RWPE2 (cell line): ENCODE data around the gene CELF2.

ENCODE experiments used
- ATAC-seq: fragments of 200-7000 bp; cut with Tn5 transposase; 3 replicates; pipeline ENCODE4 v1.9.1; 2021; ENCODE audit warnings: low read depth
- DNase-seq: peaks from one replicate; pipeline ENCODE4 v3.0.0-alpha.2; 2020; ENCODE audit warnings: low spot score
- H3K27ac ChIP-seq: fragments of 450-650 bp; 2 replicates; pipeline ENCODE4 v1.5.1; 2017; ENCODE audit warnings: mild to moderate bottlenecking; ENCODE audit not compliant: poor library complexity, severe bottlenecking
- H3K27me3 ChIP-seq: fragments of 250-450 bp; sonication (Bioruptor Pico); 2 replicates; pipeline ENCODE4 v1.5.1; 2021; ENCODE audit warnings: mild to moderate bottlenecking, moderate library complexity; ENCODE audit not compliant: insufficient read depth, poor library complexity, severe bottlenecking
- H3K36me3 ChIP-seq: fragments of 250-450 bp; sonication (Bioruptor Pico); 2 replicates; pipeline ENCODE4 v1.5.1; 2020; ENCODE audit warnings: low read depth, mild to moderate bottlenecking, moderate library complexity
- H3K4me1 ChIP-seq: fragments of 250-450 bp; sonication (Bioruptor Pico); 2 replicates; pipeline ENCODE4 v1.5.1; 2021; ENCODE audit warnings: mild to moderate bottlenecking, moderate library complexity; ENCODE audit not compliant: insufficient read depth, poor library complexity, severe bottlenecking
- H3K4me3 ChIP-seq: fragments of 250-450 bp; sonication (Bioruptor Pico); 2 replicates; pipeline ENCODE4 v1.5.1; 2021; ENCODE audit warnings: mild to moderate bottlenecking, moderate library complexity; ENCODE audit not compliant: severe bottlenecking
- H3K9me3 ChIP-seq: fragments of 250-450 bp; sonication (Bioruptor Pico); 2 replicates; pipeline ENCODE4 v1.5.1; 2021; ENCODE audit warnings: mild to moderate bottlenecking, moderate library complexity; ENCODE audit not compliant: severe bottlenecking
- CTCF ChIP-seq: fragments of 450-650 bp; IDR thresholded peaks from one replicate; pipeline ENCODE4 v1.5.1; 2017; ENCODE audit warnings: mild to moderate bottlenecking, moderate library complexity; ENCODE audit not compliant: poor library complexity, severe bottlenecking

The CELF2 gene

DNA sequence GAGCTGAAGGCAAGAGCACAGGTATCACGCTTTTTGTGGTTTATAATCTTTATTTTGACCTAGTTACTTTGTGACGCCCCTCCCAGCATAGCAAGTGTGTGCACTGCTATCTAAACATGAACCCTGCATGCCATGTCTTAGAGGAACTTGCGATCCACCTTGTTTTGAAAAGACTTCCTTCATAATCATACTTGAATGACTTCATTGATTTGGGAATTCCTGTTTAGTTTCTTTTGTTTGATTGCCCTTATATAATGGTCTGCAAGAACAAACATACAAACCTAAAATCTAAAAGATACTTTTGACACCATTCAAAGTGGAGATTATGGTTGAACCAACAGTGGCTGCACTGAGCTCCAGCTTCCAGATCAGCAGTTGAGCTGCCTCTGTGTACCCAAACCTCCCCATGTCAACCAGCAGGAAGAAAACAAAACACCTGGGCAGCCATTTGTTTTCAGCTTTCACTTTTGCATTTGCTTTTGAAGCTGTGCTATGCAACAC is 132.6 kb downstream of the CELF2 start:
- no peaks in the 10 kb centered on the region for H3K36me3 ChIP-seq
- TF ChIP-seq CTCF: no peak
- no peaks in the 10 kb centered on the region for H3K9me3 ChIP-seq
- no peak overlapping the region for H3K27ac ChIP-seq
- no peaks in the 10 kb centered on the region for H3K27me3 ChIP-seq
- H3K4me3 ChIP-seq: no peak overlapping the region
- ATAC-seq (no peak), DNase-seq (no peak)
- H3K4me1 ChIP-seq: no peaks in the 10 kb centered on the region

- Histone ChIP-seq H3K9me3 (no peaks in the 10 kb centered on the region), H3K4me1 (no peaks in the 10 kb centered on the region), H3K27ac (no peak overlapping the region), H3K27me3 (no peaks in the 10 kb centered on the region), H3K4me3 (no peak overlapping the region), H3K36me3 (no peaks in the 10 kb centered on the region)
- DNase-seq (no peak), ATAC-seq (no peak)
- TF ChIP-seq CTCF: no peak
Measured at GRCh38 chr10:11150879-11151415, 133.3 kb downstream of the CELF2 start.

- Histone ChIP-seq H3K27ac (no peak overlapping the region), H3K9me3 (no peaks in the 10 kb centered on the region), H3K27me3 (no peaks in the 10 kb centered on the region), H3K36me3 (no peaks in the 10 kb centered on the region), H3K4me1 (no peaks in the 10 kb centered on the region), H3K4me3 (no peak overlapping the region)
- DNase-seq (no peak), ATAC-seq (no peak)
- no peak for TF ChIP-seq CTCF
Measured at GRCh38 chr10:11152801-11153200, 135.1 kb downstream of the CELF2 start.

DNA sequence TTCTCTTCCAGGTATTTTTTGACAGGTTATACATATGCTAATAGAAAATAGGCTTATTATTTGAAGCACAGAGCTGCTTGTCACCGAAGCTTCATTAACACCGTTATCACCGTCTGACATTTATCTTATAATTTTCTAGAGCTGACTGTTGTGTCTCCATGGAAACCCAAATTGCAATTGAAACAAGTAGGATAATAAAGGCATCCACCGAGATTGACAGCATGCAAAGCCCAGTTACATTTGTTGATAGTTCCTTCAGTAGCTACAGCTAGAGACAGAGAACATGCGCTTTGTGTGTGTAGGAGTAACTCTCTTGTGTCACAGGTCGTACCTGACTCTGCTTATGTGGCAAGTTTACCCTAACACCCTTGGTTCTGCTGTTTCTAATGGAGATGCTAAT is 135.6 kb downstream of the CELF2 start:
- no peak for TF ChIP-seq CTCF
- H3K4me1 ChIP-seq: no peaks in the 10 kb centered on the region
- ATAC-seq: no peak

GRCh38 chr10:11153766-11154165 is 136.1 kb downstream of the CELF2 start:
- Histone ChIP-seq H3K36me3 (no peaks in the 10 kb centered on the region), H3K4me1 (no peaks in the 10 kb centered on the region), H3K27ac (no peak overlapping the region), H3K9me3 (no peaks in the 10 kb centered on the region), H3K4me3 (no peak overlapping the region), H3K27me3 (no peaks in the 10 kb centered on the region)
- ATAC-seq (no peak), DNase-seq (no peak)
- TF ChIP-seq CTCF: no peak

More for the DNA sequence above, 135.6 kb downstream of the CELF2 start:
- Histone ChIP-seq H3K9me3 (no peaks in the 10 kb centered on the region), H3K27ac (no peak overlapping the region), H3K4me3 (no peak overlapping the region), H3K27me3 (no peaks in the 10 kb centered on the region), H3K36me3 (no peaks in the 10 kb centered on the region)
- no peak for DNase-seq
